ENCODE results near the gene FBLN1.
"Not testable (repeated sequence)": the region's sequence is repeated elsewhere in the genome, so short reads cannot be mapped to it uniquely, and the experiment has no call there.

Gene FBLN1

DNA sequence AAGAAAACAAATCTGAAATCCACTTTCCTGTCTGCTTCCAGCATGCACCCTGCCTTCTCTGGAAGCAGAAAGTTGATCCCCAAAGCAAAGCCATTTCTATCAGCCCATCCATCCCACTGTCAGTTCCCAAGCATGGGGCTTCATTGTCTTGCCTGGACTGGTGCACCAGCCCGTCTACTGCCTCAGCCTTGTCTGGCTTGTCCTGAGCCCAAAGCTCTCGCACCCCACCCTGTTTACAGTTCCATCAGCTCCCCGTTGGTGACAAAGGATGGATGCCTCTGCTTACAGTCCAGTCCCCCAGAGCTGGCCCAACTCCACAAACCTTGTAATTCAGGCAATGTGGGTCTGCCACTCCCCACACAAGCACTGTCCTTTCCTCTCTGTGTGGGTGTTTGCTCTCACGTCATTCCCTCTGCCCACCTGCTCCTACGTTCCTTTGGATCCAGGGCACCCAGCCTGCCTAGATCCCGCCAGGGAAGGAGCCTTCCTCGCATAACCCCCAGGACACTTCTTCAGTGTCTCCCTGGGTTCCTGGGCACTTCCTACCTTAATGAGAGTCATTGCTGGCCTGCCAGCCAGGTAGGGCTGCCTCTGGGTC, 38.8 kb downstream of the FBLN1 start:
- H3K9me3 ChIP-seq (ENCODE audit: low read length), result no peaks in the 10 kb centered on the region
- H3K79me2 ChIP-seq (ENCODE audit: insufficient read depth, low read length), result no peaks in the 10 kb centered on the region
- no peaks in the 10 kb centered on the region for H4K20me1 ChIP-seq (ENCODE audit: insufficient read depth, low read length)
- H3K36me3 ChIP-seq (ENCODE audit: insufficient read depth, low read length), result no peaks in the 10 kb centered on the region
- no peaks in the 10 kb centered on the region for H3K4me1 ChIP-seq (ENCODE audit: insufficient read depth, low read length, severe bottlenecking)
- no peaks in the 10 kb centered on the region for H3F3A ChIP-seq (ENCODE audit: insufficient read depth, low read length)
- H3K27ac ChIP-seq (ENCODE audit: low read depth, low read length, poor library complexity, severe bottlenecking), result no peak overlapping the region
- peaks cover 2% of the 10 kb centered on the region; the same call in 1 of the 2 replicates for H3K27me3 ChIP-seq (ENCODE audit: insufficient read depth, low read length)
- H3K4me2 ChIP-seq (ENCODE audit: low read length), result no peak overlapping the region
- H3K9me2 ChIP-seq (ENCODE audit: low read depth, low read length), result no peaks in the 10 kb centered on the region
- H2AFZ ChIP-seq (ENCODE audit: low read length), result no peak overlapping the region
- no peak overlapping the region for H3K9ac ChIP-seq (ENCODE audit: low read length)
- H3K4me3 ChIP-seq (ENCODE audit: low read depth, low read length, poor library complexity, severe bottlenecking), result no peak overlapping the region
- TF ChIP-seq EZH2 (IDR thresholded peaks at IDR 0.05; ENCODE audit: borderline replicate concordance, low read length), result no peak
- TF ChIP-seq, protein P1, sequence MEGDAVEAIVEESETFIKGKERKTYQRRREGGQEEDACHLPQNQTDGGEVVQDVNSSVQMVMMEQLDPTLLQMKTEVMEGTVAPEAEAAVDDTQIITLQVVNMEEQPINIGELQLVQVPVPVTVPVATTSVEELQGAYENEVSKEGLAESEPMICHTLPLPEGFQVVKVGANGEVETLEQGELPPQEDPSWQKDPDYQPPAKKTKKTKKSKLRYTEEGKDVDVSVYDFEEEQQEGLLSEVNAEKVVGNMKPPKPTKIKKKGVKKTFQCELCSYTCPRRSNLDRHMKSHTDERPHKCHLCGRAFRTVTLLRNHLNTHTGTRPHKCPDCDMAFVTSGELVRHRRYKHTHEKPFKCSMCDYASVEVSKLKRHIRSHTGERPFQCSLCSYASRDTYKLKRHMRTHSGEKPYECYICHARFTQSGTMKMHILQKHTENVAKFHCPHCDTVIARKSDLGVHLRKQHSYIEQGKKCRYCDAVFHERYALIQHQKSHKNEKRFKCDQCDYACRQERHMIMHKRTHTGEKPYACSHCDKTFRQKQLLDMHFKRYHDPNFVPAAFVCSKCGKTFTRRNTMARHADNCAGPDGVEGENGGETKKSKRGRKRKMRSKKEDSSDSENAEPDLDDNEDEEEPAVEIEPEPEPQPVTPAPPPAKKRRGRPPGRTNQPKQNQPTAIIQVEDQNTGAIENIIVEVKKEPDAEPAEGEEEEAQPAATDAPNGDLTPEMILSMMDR (IDR thresholded peaks at IDR 0.05; ENCODE audit: low read length), result no peak

- Histone ChIP-seq H3K4me2 (ENCODE audit: low read length) (no peak overlapping the region), H3K9me3 (ENCODE audit: low read length) (no peaks in the 10 kb centered on the region), H3K27ac (ENCODE audit: low read depth, low read length, poor library complexity, severe bottlenecking) (no peak overlapping the region), H2AFZ (ENCODE audit: low read length) (no peak overlapping the region), H3F3A (ENCODE audit: insufficient read depth, low read length) (no peaks in the 10 kb centered on the region), H3K27me3 (ENCODE audit: insufficient read depth, low read length) (no peaks in the 10 kb centered on the region; the same call in 1 of the 2 replicates), H3K4me1 (ENCODE audit: insufficient read depth, low read length, severe bottlenecking) (no peaks in the 10 kb centered on the region), H3K79me2 (ENCODE audit: insufficient read depth, low read length) (no peaks in the 10 kb centered on the region), H3K36me3 (ENCODE audit: insufficient read depth, low read length) (no peaks in the 10 kb centered on the region), H3K9me2 (ENCODE audit: low read depth, low read length) (no peaks in the 10 kb centered on the region), H4K20me1 (ENCODE audit: insufficient read depth, low read length) (no peaks in the 10 kb centered on the region), H3K4me3 (ENCODE audit: low read depth, low read length, poor library complexity, severe bottlenecking) (no peak overlapping the region), H3K9ac (ENCODE audit: low read length) (no peak overlapping the region)
- TF ChIP-seq EZH2 (IDR thresholded peaks at IDR 0.05; ENCODE audit: borderline replicate concordance, low read length), result no peak
- TF ChIP-seq, protein P1 (IDR thresholded peaks at IDR 0.05; ENCODE audit: low read length), result peak; percentile 28; the same call in 1 of the 2 replicates
Observed at GRCh38 chr22:45542001-45542520, 39.4 kb downstream of the FBLN1 start.

- H4K20me1 ChIP-seq (ENCODE audit: insufficient read depth, low read length); H3F3A ChIP-seq (ENCODE audit: insufficient read depth, low read length); H3K9me2 ChIP-seq (ENCODE audit: low read depth, low read length); H2AFZ ChIP-seq (ENCODE audit: low read length); H3K79me2 ChIP-seq (ENCODE audit: insufficient read depth, low read length); H3K36me3 ChIP-seq (ENCODE audit: insufficient read depth, low read length); H3K4me3 ChIP-seq (ENCODE audit: low read depth, low read length, poor library complexity, severe bottlenecking); H3K9me3 ChIP-seq (ENCODE audit: low read length); H3K4me1 ChIP-seq (ENCODE audit: insufficient read depth, low read length, severe bottlenecking); H3K9ac ChIP-seq (ENCODE audit: low read length); H3K27ac ChIP-seq (ENCODE audit: low read depth, low read length, poor library complexity, severe bottlenecking); H3K27me3 ChIP-seq (ENCODE audit: insufficient read depth, low read length); H3K4me2 ChIP-seq (ENCODE audit: low read length): not testable (repeated sequence)
Observed at GRCh38 chr22:45542736-45543135, 40.1 kb downstream of the FBLN1 start.

DNA sequence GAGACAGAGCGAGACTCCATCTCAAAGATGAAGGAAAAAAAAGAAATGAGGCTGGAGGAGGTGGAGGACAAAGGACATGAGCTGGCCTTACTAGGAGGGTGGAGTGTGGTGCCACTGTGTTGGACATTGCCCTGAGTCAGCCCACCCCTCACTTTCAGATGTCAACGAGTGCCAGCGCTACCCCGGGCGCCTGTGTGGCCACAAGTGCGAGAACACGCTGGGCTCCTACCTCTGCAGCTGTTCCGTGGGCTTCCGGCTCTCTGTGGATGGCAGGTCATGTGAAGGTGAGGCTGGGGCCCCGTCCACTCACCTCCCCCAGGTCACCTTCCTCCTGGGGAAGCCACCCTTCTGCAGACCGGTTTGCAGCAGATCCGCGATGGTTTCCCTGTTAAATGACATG, 40.6 kb downstream of the FBLN1 start:
- Histone ChIP-seq H3K36me3 (ENCODE audit: insufficient read depth, low read length) (no peaks in the 10 kb centered on the region), H2AFZ (ENCODE audit: low read length) (no peak overlapping the region), H3K27me3 (ENCODE audit: insufficient read depth, low read length) (no peaks in the 10 kb centered on the region; the same call in 1 of the 2 replicates), H3K4me2 (ENCODE audit: low read length) (no peak overlapping the region), H3K4me3 (ENCODE audit: low read depth, low read length, poor library complexity, severe bottlenecking) (no peak overlapping the region), H3K9me3 (ENCODE audit: low read length) (no peaks in the 10 kb centered on the region), H3F3A (ENCODE audit: insufficient read depth, low read length) (no peaks in the 10 kb centered on the region), H3K27ac (ENCODE audit: low read depth, low read length, poor library complexity, severe bottlenecking) (no peak overlapping the region), H3K79me2 (ENCODE audit: insufficient read depth, low read length) (no peaks in the 10 kb centered on the region), H4K20me1 (ENCODE audit: insufficient read depth, low read length) (no peaks in the 10 kb centered on the region), H3K9me2 (ENCODE audit: low read depth, low read length) (no peaks in the 10 kb centered on the region), H3K9ac (ENCODE audit: low read length) (no peak overlapping the region), H3K4me1 (ENCODE audit: insufficient read depth, low read length, severe bottlenecking) (no peaks in the 10 kb centered on the region)
- no peak for TF ChIP-seq EZH2 (IDR thresholded peaks at IDR 0.05; ENCODE audit: borderline replicate concordance, low read length)
- TF ChIP-seq, protein P1 (IDR thresholded peaks at IDR 0.05; ENCODE audit: low read length), result no peak

Data from OCI-LY1 (cell line).